HepG2 (cell line): ENCODE results near the gene ISG20. TPM values are rescaled to one million over a fixed set of nuclear protein-coding genes. Genes with fewer than 3 reads are reported as not detected.

Experiments used
- E2F5 ChIP-seq: sonication (generic); formaldehyde crosslinking; conservative IDR thresholded peaks from 2 replicates; pipeline ENCODE4 v1.4.0; 2020; ENCODE audit warnings: missing genetic modification reagents
- STAG1 ChIP-seq: sonication (generic); formaldehyde crosslinking; IDR thresholded peaks from 2 replicates; pipeline ENCODE4 v1.4.0; 2020; ENCODE audit warnings: missing genetic modification reagents
- TBX3 ChIP-seq: fragments of 450-650 bp; IDR thresholded peaks from 2 replicates; pipeline ENCODE4 v1.6.1; 2017; ENCODE audit warnings: antibody characterized with exemption, mild to moderate bottlenecking, inconsistent platforms, borderline replicate concordance
- polyA plus RNA-seq, 8 experiments: library from polyadenylated mRNA; depleted of rRNA in 3 of 8; stranded (reverse) in 7 of 8; unstranded in 1 of 8; fragments of >200 nt; fragmentation: Illumina TruSeq in 4 of 8; extraction: Trizol in 4 of 8; gene quantifications; 2 replicates each; pipeline versions ENCODE4 v1.2.1 to v1.2.3, GENCODE V29; 2011 to 2016; ENCODE audit warnings: low read depth in 4 of 8, missing spikeins in 1 of 8, mixed read lengths in 1 of 8; ENCODE audit not compliant: insufficient read depth in 1 of 8
- total RNA-seq, 5 experiments: library from RNA; depleted of rRNA; stranded (reverse); fragments of >200 nt; fragmentation: Illumina TruSeq; extraction: Trizol; gene quantifications; 2 replicates each; pipeline ENCODE4 v1.2.3, GENCODE V29; 2016; ENCODE audit warnings: low read depth in 1 of 5
- TF ChIP-seq, protein P1 (sequence below), 2 experiments: fragments of 450-650 bp in 1 of 2; sonication (generic) in 1 of 2; formaldehyde crosslinking; IDR thresholded peaks; 2 replicates each; pipeline versions ENCODE4 v1.5.0 to v1.8.0; 2020 to 2022; ENCODE audit warnings: mild to moderate bottlenecking in 1 of 2, missing genetic modification reagents in 1 of 2
- TF ChIP-seq, protein P2 (sequence below): sonication (generic); formaldehyde crosslinking; IDR thresholded peaks from 2 replicates; pipeline ENCODE4 v1.5.0; 2020; ENCODE audit warnings: mild to moderate bottlenecking, missing genetic modification reagents, moderate library complexity
- TF ChIP-seq, protein P3 (sequence below): sonication (generic); formaldehyde crosslinking; IDR thresholded peaks from 2 replicates; pipeline ENCODE4 v1.8.1; 2023; ENCODE audit warnings: mild to moderate bottlenecking, missing genetic modification reagents

The ISG20 gene
- total and polyA plus RNA-seq, 2 of the 13 experiments (the other 11 are each of a cell fraction or from before 2014, with no cell fraction given): 6.3 to 31.5 TPM

- 0 out of 2 replicates have a peak, but pooled peaks have one; percentile 28 for TF ChIP-seq E2F5 (CRISPR knock-in tag)
- TF ChIP-seq TBX3: no peak
- TF ChIP-seq STAG1 (CRISPR knock-in tag): peak; percentile 38; the same call in 1 of the 2 replicates
- TF ChIP-seq, protein P1, sequence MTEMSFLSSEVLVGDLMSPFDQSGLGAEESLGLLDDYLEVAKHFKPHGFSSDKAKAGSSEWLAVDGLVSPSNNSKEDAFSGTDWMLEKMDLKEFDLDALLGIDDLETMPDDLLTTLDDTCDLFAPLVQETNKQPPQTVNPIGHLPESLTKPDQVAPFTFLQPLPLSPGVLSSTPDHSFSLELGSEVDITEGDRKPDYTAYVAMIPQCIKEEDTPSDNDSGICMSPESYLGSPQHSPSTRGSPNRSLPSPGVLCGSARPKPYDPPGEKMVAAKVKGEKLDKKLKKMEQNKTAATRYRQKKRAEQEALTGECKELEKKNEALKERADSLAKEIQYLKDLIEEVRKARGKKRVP (CRISPR knock-in tag; IDR thresholded peaks at IDR 0.05): no peak
- TF ChIP-seq, protein P2, sequence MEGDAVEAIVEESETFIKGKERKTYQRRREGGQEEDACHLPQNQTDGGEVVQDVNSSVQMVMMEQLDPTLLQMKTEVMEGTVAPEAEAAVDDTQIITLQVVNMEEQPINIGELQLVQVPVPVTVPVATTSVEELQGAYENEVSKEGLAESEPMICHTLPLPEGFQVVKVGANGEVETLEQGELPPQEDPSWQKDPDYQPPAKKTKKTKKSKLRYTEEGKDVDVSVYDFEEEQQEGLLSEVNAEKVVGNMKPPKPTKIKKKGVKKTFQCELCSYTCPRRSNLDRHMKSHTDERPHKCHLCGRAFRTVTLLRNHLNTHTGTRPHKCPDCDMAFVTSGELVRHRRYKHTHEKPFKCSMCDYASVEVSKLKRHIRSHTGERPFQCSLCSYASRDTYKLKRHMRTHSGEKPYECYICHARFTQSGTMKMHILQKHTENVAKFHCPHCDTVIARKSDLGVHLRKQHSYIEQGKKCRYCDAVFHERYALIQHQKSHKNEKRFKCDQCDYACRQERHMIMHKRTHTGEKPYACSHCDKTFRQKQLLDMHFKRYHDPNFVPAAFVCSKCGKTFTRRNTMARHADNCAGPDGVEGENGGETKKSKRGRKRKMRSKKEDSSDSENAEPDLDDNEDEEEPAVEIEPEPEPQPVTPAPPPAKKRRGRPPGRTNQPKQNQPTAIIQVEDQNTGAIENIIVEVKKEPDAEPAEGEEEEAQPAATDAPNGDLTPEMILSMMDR (CRISPR knock-in tag): peak; percentile 63
- TF ChIP-seq, protein P3, sequence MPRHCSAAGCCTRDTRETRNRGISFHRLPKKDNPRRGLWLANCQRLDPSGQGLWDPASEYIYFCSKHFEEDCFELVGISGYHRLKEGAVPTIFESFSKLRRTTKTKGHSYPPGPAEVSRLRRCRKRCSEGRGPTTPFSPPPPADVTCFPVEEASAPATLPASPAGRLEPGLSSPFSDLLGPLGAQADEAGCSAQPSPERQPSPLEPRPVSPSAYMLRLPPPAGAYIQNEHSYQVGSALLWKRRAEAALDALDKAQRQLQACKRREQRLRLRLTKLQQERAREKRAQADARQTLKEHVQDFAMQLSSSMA (CRISPR knock-in tag): no peak
- TF ChIP-seq, all 625 proteins: peak for 21
Measured at GRCh38 chr15:88624156-88624970, 14.5 kb upstream of the ISG20 start (continued).
